ENCODE measurements around the gene NCKIPSD. TPM values are rescaled to one million over a fixed set of nuclear protein-coding genes. Genes with fewer than 3 reads are reported as not detected.

Gene NCKIPSD
- total RNA-seq, 1 donor from 2014 or later: 102 TPM

- Histone ChIP-seq H3K36me3 (peaks cover 49 to 56% of the 10 kb centered on the region in 2 donors), H3K4me1 (peaks cover 10 to 23% of the 10 kb centered on the region in 2 donors), H3K27me3 (no peaks in the 10 kb centered on the region), H3K27ac (peak overlapping the region; percentile 86 to 90), H3K9me3 (no peaks in the 10 kb centered on the region), H3K4me3 (peak overlapping the region; percentile 81 to 94)
- no peak for DNase-seq (ENCODE audit: low spot score in 2 of 2)
- intact Hi-C loops (cut with DNase I): no loop called here
- TF ChIP-seq, protein P1, sequence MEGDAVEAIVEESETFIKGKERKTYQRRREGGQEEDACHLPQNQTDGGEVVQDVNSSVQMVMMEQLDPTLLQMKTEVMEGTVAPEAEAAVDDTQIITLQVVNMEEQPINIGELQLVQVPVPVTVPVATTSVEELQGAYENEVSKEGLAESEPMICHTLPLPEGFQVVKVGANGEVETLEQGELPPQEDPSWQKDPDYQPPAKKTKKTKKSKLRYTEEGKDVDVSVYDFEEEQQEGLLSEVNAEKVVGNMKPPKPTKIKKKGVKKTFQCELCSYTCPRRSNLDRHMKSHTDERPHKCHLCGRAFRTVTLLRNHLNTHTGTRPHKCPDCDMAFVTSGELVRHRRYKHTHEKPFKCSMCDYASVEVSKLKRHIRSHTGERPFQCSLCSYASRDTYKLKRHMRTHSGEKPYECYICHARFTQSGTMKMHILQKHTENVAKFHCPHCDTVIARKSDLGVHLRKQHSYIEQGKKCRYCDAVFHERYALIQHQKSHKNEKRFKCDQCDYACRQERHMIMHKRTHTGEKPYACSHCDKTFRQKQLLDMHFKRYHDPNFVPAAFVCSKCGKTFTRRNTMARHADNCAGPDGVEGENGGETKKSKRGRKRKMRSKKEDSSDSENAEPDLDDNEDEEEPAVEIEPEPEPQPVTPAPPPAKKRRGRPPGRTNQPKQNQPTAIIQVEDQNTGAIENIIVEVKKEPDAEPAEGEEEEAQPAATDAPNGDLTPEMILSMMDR (IDR thresholded peaks at IDR 0.05): no peak
Observed at GRCh38 chr3:48684054-48684349, 1.7 kb downstream of the NCKIPSD start.

DNA sequence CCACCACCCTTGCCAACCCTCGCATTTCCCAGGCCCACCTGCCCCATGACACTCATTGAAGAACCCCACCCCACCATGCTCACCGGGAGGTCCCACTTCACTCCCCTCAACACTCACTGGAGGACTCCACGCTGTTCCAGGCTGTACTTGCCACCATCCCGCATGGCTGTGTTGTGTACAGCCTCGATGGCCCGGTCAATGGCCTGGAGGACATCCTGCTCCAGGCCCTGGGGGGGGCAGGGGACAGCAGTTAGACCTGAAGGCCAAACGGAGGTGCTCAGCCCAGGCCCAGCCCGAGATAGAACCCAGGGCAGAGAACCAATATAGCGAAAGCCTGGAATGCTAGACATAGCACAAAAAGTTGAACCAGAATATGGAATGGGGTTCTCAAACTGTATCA is 2.9 kb downstream of the NCKIPSD start:
- TF ChIP-seq, protein P1 (IDR thresholded peaks at IDR 0.05): no peak
- no peak for DNase-seq (ENCODE audit: low spot score in 2 of 2)
- Histone ChIP-seq H3K27me3 (no peaks in the 10 kb centered on the region), H3K27ac (peak overlapping the region; percentile 86 to 90), H3K4me3 (peak overlapping the region in 1 of 2 donors; percentile 94), H3K36me3 (peaks cover 49 to 56% of the 10 kb centered on the region in 2 donors), H3K4me1 (peaks cover 10 to 23% of the 10 kb centered on the region in 2 donors), H3K9me3 (no peaks in the 10 kb centered on the region)
- intact Hi-C loops (cut with DNase I): no loop called here

GRCh38 chr3:48681974-48682610 is 3.6 kb downstream of the NCKIPSD start:
- H3K36me3 ChIP-seq: peaks cover 50 to 56% of the 10 kb centered on the region in 2 donors
- H3K27ac ChIP-seq: peak overlapping the region in 1 of 2 donors; percentile 90
- no peak for DNase-seq (ENCODE audit: low spot score in 2 of 2)
- no peak overlapping the region for H3K4me3 ChIP-seq
- H3K4me1 ChIP-seq: peaks cover 10 to 23% of the 10 kb centered on the region in 2 donors
- H3K9me3 ChIP-seq: no peaks in the 10 kb centered on the region
- intact Hi-C loops (cut with DNase I): no loop called here
- no peaks in the 10 kb centered on the region for H3K27me3 ChIP-seq
- TF ChIP-seq, protein P1 (IDR thresholded peaks at IDR 0.05): no peak

DNA sequence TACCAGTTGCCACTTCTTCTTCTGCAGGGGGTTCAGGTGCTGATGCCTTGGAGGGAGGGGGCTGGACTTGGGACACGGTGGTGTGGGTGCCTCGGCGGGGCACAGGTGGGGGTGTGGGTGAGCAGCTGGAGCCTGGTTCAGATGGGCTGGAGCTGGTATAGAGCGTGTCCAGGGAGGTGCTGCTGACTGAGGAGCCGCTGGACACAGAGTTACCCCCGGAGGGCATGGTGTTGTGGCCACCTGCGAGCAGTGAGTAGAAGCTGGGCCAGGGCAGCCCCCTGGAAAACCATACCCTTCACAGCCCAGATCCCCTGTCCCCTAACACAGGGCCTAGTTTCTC is 4.2 kb downstream of the NCKIPSD start:
- TF ChIP-seq, protein P1 (IDR thresholded peaks at IDR 0.05): no peak
- DNase-seq (ENCODE audit: low spot score in 2 of 2): no peak
- H3K36me3 ChIP-seq: peaks cover 52 to 61% of the 10 kb centered on the region in 2 donors

GRCh38 chr3:48680811-48681540 is 4.7 kb downstream of the NCKIPSD start:
- H3K36me3 ChIP-seq: peaks cover 52 to 66% of the 10 kb centered on the region in 2 donors
- no peak for DNase-seq (ENCODE audit: low spot score in 2 of 2)
- TF ChIP-seq, protein P1 (IDR thresholded peaks at IDR 0.05): no peak
- no peak overlapping the region for H3K27ac ChIP-seq
- H3K27me3 ChIP-seq: no peaks in the 10 kb centered on the region
- intact Hi-C loops (cut with DNase I): no loop called here
- H3K4me1 ChIP-seq: peaks cover 3 to 15% of the 10 kb centered on the region in 2 donors
- no peaks in the 10 kb centered on the region for H3K9me3 ChIP-seq
- no peak overlapping the region for H3K4me3 ChIP-seq

More for the DNA sequence above, 4.2 kb downstream of the NCKIPSD start:
- Histone ChIP-seq H3K27ac (no peak overlapping the region), H3K9me3 (no peaks in the 10 kb centered on the region), H3K4me1 (peaks cover 9 to 20% of the 10 kb centered on the region in 2 donors), H3K27me3 (no peaks in the 10 kb centered on the region), H3K4me3 (no peak overlapping the region)
- intact Hi-C loops (cut with DNase I): no loop called here
